ENCODE results near the gene HAUS7. TPM values are rescaled to one million over a fixed set of nuclear protein-coding genes. Genes with fewer than 3 reads are reported as not detected.

HAUS7 gene
- total RNA-seq = 5.2 and 19.1 TPM in 2 replicates

GRCh38 chrX:153470411-153471363, at the start of gene HAUS7:
Gene HAUS7, minus strand, starts transcription at chrX:153470576. Its CDS starts 19 bp downstream, at chrX:153470557.

GRCh38 chrX:153517423-153517822, 47.0 kb upstream of the HAUS7 start, which contains the start of gene ATP2B3:
Gene ATP2B3, plus strand, starts transcription at chrX:153517642. Its CDS starts 18,606 bp downstream, at chrX:153536248.

GRCh38 chrX:153494541-153495361, 24.4 kb upstream of the HAUS7 start, which contains the start of gene BGN:
Gene BGN, plus strand, starts transcription at chrX:153494980. Its CDS starts 9,652 bp downstream, at chrX:153504632.

GRCh38 chrX:153445856-153446635, 24.3 kb downstream of the HAUS7 start, which contains the start of gene TREX2:
Gene TREX2, minus strand, starts transcription at chrX:153446056. Its CDS starts 626 bp downstream, at chrX:153445430.

GRCh38 chrX:153411255-153411987, 59.0 kb downstream of the HAUS7 start, which contains the start of gene ZFP92:
Gene ZFP92, plus strand, starts transcription at chrX:153411472. Its CDS starts 6,851 bp downstream, at chrX:153418323.

GRCh38 chrX:153401133-153401764, 69.1 kb downstream of the HAUS7 start, which contains the start of gene PNMA6E:
Gene PNMA6E, minus strand, starts transcription at chrX:153401350. Its CDS starts 2,501 bp downstream, at chrX:153398849.

Other genes with a start within 250 kb of the HAUS7 start
- not detected in 2 replicates for gene PNMA6F, start 148.8 kb downstream of the HAUS7 start, total RNA-seq
- gene ZNF275, start 136.4 kb downstream of the HAUS7 start, total RNA-seq = 10.3 and 10.6 TPM in 2 replicates
- gene PNMA6E, start 69.2 kb downstream of the HAUS7 start, total RNA-seq = not detected in 2 replicates
- 0.09 and 0.58 TPM in 2 replicates for gene ZFP92, start 59.1 kb downstream of the HAUS7 start, total RNA-seq
- 6.0 and 13.3 TPM in 2 replicates for gene TREX2, start 24.5 kb downstream of the HAUS7 start, total RNA-seq
- gene BGN, start 24.4 kb upstream of the HAUS7 start, total RNA-seq = 135 and 164 TPM in 2 replicates
- gene ATP2B3, start 47.1 kb upstream of the HAUS7 start, total RNA-seq = not detected in 2 replicates
- 16.0 and 33.4 TPM in 2 replicates for gene CCNQ, start 128.6 kb upstream of the HAUS7 start, total RNA-seq
- gene DUSP9, start 176.6 kb upstream of the HAUS7 start, total RNA-seq = 0.93 TPM in 1 of 2 replicates, not detected in the other
- gene PNCK, start 203.2 kb upstream of the HAUS7 start, total RNA-seq = 0.09 and 0.35 TPM in 2 replicates
- 22.1 and 24.0 TPM in 2 replicates for gene SLC6A8, start 217.3 kb upstream of the HAUS7 start, total RNA-seq